OCI-LY1 (cell line): ENCODE results near the gene TLE3.

Source experiments
- EZH2 ChIP-seq: fragments of 200-600 bp; sonication (generic), shearing (Covaris generic); IDR thresholded peaks from 2 replicates; pipeline ENCODE4 v1.8.0; 2017; ENCODE audit warnings: borderline replicate concordance, mixed run types, mild to moderate bottlenecking, antibody characterized with exemption, low read length, moderate library complexity, mixed read lengths
- TF ChIP-seq, protein P1 (sequence below): fragments of 200-600 bp; sonication (generic), shearing (Covaris generic); IDR thresholded peaks from 2 replicates; pipeline ENCODE4 v1.5.1; 2017; ENCODE audit warnings: mild to moderate bottlenecking, antibody characterized with exemption, low read length, moderate library complexity, mixed read lengths

DNA sequence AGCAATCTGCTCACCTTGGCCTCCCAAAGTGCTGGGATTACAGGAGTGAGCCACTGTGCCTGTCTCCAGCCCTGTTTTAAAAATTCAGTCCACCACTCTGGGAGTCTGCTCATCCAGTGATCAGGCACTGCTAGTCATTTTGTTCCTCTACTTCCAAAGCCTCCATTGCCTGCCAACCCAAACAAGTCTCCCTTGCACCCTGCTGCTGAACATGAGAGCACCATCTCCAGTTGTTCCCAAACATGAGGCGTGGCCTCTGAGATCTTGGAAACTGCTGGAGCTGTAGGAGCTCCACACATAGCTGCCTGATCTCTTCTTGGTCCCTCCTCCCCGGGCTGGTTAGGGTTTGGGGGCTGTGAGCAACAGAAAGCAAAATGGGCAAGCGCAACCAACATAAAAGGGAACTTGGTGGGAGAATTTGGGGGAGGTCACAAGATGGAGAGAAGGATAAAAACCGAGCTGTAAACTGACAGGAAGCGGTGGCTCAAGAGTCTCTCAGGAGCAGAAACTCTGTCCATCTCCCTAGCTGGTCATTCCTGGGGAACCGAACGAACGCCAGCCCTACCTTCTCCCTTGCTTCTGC, 49.6 kb upstream of the TLE3 start:
- TF ChIP-seq, protein P1, sequence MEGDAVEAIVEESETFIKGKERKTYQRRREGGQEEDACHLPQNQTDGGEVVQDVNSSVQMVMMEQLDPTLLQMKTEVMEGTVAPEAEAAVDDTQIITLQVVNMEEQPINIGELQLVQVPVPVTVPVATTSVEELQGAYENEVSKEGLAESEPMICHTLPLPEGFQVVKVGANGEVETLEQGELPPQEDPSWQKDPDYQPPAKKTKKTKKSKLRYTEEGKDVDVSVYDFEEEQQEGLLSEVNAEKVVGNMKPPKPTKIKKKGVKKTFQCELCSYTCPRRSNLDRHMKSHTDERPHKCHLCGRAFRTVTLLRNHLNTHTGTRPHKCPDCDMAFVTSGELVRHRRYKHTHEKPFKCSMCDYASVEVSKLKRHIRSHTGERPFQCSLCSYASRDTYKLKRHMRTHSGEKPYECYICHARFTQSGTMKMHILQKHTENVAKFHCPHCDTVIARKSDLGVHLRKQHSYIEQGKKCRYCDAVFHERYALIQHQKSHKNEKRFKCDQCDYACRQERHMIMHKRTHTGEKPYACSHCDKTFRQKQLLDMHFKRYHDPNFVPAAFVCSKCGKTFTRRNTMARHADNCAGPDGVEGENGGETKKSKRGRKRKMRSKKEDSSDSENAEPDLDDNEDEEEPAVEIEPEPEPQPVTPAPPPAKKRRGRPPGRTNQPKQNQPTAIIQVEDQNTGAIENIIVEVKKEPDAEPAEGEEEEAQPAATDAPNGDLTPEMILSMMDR, result no peak
- no peak for TF ChIP-seq EZH2
